HepG2 (cell line): ENCODE measurements around the gene SUPT4H1. TPM values are rescaled to one million over a fixed set of nuclear protein-coding genes. Genes with fewer than 3 reads are reported as not detected.

Source experiments
- ATAC-seq: fragments of 200-7000 bp; cut with Tn5 transposase; 3 replicates; pipeline ENCODE4 v1.9.1; 2020; ENCODE audit warnings: mild to moderate bottlenecking, moderate library complexity
- BruUV-seq: library from RNA; stranded (reverse); fragments of 400-500 nt; replicated peaks from 2 replicates; lab custom pipeline; 2021; lab: Mats Ljungman, UMichigan
- CTCF ChIA-PET: fragments of 300-600 bp; formaldehyde crosslinking; extraction: SDS; loops from one replicate; lab custom pipeline; 2021; ENCODE audit warnings: low total read pairs, inconsistent platforms, low intra/inter-chr PET ratio; lab: Yijun Ruan, JAX
- POLR2A ChIA-PET: fragments of 350-600 bp; sonication (Branson Sonifier 250); formaldehyde crosslinking; loops from one replicate; lab custom pipeline; 2020; ENCODE audit warnings: antibody characterized with exemption, inconsistent platforms; lab: Yijun Ruan, JAX
- DNase-seq: peaks from one replicate; pipeline ENCODE4 v3.0.0-alpha.2; 2015; ENCODE audit warnings: low spot score
- FAIRE-seq: peaks from 3 replicates; lab custom pipeline; 2011; peaks lifted over from hg19 to GRCh38; lab: Jason Lieb, UNC
- H2AFZ ChIP-seq: one replicate; pipeline ENCODE4 v1.6.1; 2011; ENCODE audit warnings: low read length, inconsistent platforms
- H3K27ac ChIP-seq: fragments of 300-600 bp; 3 replicates; pipeline ENCODE4 v1.8.0; 2011; ENCODE audit warnings: mixed run types, mild to moderate bottlenecking, mixed read lengths, low read length, inconsistent platforms; ENCODE audit not compliant: insufficient read depth; ENCODE audit errors: extremely low read length
- H3K27me3 ChIP-seq, 2 experiments: fragments of 200-600 bp in 1 of 2; 2 replicates in 1 of 2; 3 replicates in 1 of 2; pipeline versions ENCODE4 v1.6.0 to v1.8.0; 2011; ENCODE audit warnings: low read length in 2 of 2, mild to moderate bottlenecking in 2 of 2, moderate library complexity in 2 of 2, inconsistent platforms in 1 of 2; ENCODE audit not compliant: insufficient read depth in 2 of 2, control insufficient read depth in 1 of 2
- H3K36me3 ChIP-seq, 2 experiments: fragments of 200-600 bp in 1 of 2; replicated peaks in 1 of 2; 2 replicates in 1 of 2; 3 replicates in 1 of 2; pipeline versions ENCODE4 v1.5.1 to v1.8.0; 2011; ENCODE audit warnings: low read length in 2 of 2, inconsistent platforms in 1 of 2; ENCODE audit not compliant: insufficient read depth in 2 of 2, control insufficient read depth in 1 of 2
- H3K4me1 ChIP-seq: 2 replicates; pipeline ENCODE4 v1.5.1; 2012; ENCODE audit warnings: low read length, inconsistent platforms; ENCODE audit not compliant: insufficient read depth
- H3K4me2 ChIP-seq: 2 replicates; pipeline ENCODE4 v1.6.0; 2011; ENCODE audit warnings: low read depth, low read length, inconsistent platforms
- H3K4me3 ChIP-seq, 3 experiments: fragments of 200-600 bp in 1 of 3; sonication (generic), shearing (Covaris generic) in 1 of 3; replicated peaks in 1 of 3; 2 replicates each; pipeline ENCODE4 v1.5.1; 2011 to 2016; ENCODE audit warnings: low read length in 3 of 3, inconsistent platforms in 2 of 3, low read depth in 2 of 3, mild to moderate bottlenecking in 2 of 3, control low read depth in 1 of 3, mixed read lengths in 1 of 3; ENCODE audit not compliant: insufficient read depth in 1 of 3
- H3K79me2 ChIP-seq: one replicate; pipeline ENCODE4 v1.6.1; 2011; ENCODE audit warnings: low read length, inconsistent platforms; ENCODE audit not compliant: insufficient read depth
- H3K9ac ChIP-seq: 2 replicates; pipeline ENCODE4 v1.6.0; 2011; ENCODE audit warnings: mild to moderate bottlenecking, low read depth, low read length, inconsistent platforms; ENCODE audit not compliant: insufficient read depth
- H3K9me3 ChIP-seq: 2 replicates; pipeline ENCODE4 v1.5.1; 2012; ENCODE audit warnings: mild to moderate bottlenecking, low read length
- H4K20me1 ChIP-seq: 2 replicates; pipeline ENCODE4 v1.6.0; 2011; ENCODE audit warnings: inconsistent platforms, mild to moderate bottlenecking, low read length, moderate library complexity; ENCODE audit not compliant: insufficient read depth
- BHLHE40 ChIP-seq: IDR thresholded peaks from 2 replicates; pipeline ENCODE4 v1.6.1; 2011; ENCODE audit warnings: low read length, improper control_type of control experiment
- ERF ChIP-seq: IDR thresholded peaks from 2 replicates; pipeline ENCODE4 v1.6.1; 2018; ENCODE audit warnings: missing biosample characterization, missing genetic modification reagents
- GMEB1 ChIP-seq: sonication (generic); formaldehyde crosslinking; IDR thresholded peaks from 2 replicates; pipeline ENCODE4 v1.5.1; 2020; ENCODE audit warnings: missing genetic modification reagents, mild to moderate bottlenecking, borderline replicate concordance
- MZF1 ChIP-seq: sonication (generic); formaldehyde crosslinking; IDR thresholded peaks from 2 replicates; pipeline ENCODE4 v1.8.1; 2023; ENCODE audit warnings: mild to moderate bottlenecking, missing genetic modification reagents, borderline replicate concordance
- POLR2AphosphoS2 ChIP-seq: IDR thresholded peaks from 2 replicates; pipeline ENCODE4 v1.6.1; 2011; ENCODE audit warnings: low read depth, low read length, improper control_type of control experiment
- POLR2AphosphoS5 ChIP-seq: IDR thresholded peaks from 2 replicates; pipeline ENCODE4 v1.6.1; 2012; ENCODE audit warnings: low read depth, low read length
- RELA ChIP-seq: sonication (generic); formaldehyde crosslinking; IDR thresholded peaks from 2 replicates; pipeline ENCODE4 v1.4.0; 2020; ENCODE audit warnings: missing genetic modification reagents
- STAT5B ChIP-seq: sonication (generic); formaldehyde crosslinking; IDR thresholded peaks from 2 replicates; pipeline ENCODE4 v1.4.0; 2020; ENCODE audit warnings: missing genetic modification reagents
- TBX3 ChIP-seq: fragments of 450-650 bp; IDR thresholded peaks from 2 replicates; pipeline ENCODE4 v1.6.1; 2017; ENCODE audit warnings: antibody characterized with exemption, mild to moderate bottlenecking, inconsistent platforms, borderline replicate concordance
- TEF ChIP-seq: sonication (generic); formaldehyde crosslinking; IDR thresholded peaks from 2 replicates; pipeline ENCODE4 v1.5.0; 2020; ENCODE audit warnings: missing genetic modification reagents
- ZBTB38 ChIP-seq: sonication (generic); formaldehyde crosslinking; IDR thresholded peaks from 2 replicates; pipeline ENCODE4 v1.5.1; 2020; ENCODE audit warnings: mild to moderate bottlenecking, missing genetic modification reagents
- ZFP1 ChIP-seq: IDR thresholded peaks from 2 replicates; pipeline ENCODE4 v1.6.1; 2016
- ZNF337 ChIP-seq: sonication (generic); formaldehyde crosslinking; IDR thresholded peaks from 2 replicates; pipeline ENCODE4 v1.5.1; 2020; ENCODE audit warnings: missing genetic modification reagents, low read depth, mild to moderate bottlenecking, borderline replicate concordance
- ZNF672 ChIP-seq: sonication (generic); formaldehyde crosslinking; IDR thresholded peaks from 2 replicates; pipeline ENCODE4 v1.8.1; 2022; ENCODE audit warnings: missing genetic modification reagents
- ZNF773 ChIP-seq: sonication (generic); formaldehyde crosslinking; IDR thresholded peaks from 2 replicates; pipeline ENCODE4 v1.4.0; 2020; ENCODE audit warnings: missing genetic modification reagents, borderline replicate concordance
- ZSCAN21 ChIP-seq: sonication (generic); formaldehyde crosslinking; IDR thresholded peaks from 2 replicates; pipeline ENCODE4 v1.8.0; 2022; ENCODE audit warnings: mild to moderate bottlenecking, missing genetic modification reagents, moderate library complexity, borderline replicate concordance
- WGBS: methylation state at CpG from one replicate; pipeline ENCODE4 v1.1.6; 2017; ENCODE audit warnings: low lambda C conversion rate; 5-methylcytosine and 5-hydroxymethylcytosine counted together
- in situ Hi-C: cut with HindIII; loops from 2 replicates; pipeline ENCODE4 v1.10.0; 2017; ENCODE audit warnings: low pct_unique_long_range_greater_than_20kb; ENCODE audit not compliant: extremely low pct_ligation_motif_present
- intact Hi-C: fragments of 100-400 bp; cut with micrococcal nuclease; formaldehyde crosslinking; loops from one replicate; pipeline ENCODE4 v1.10.0; 2022; ENCODE audit not compliant: unreplicated experiment
- polyA plus RNA-seq, 8 experiments: library from polyadenylated mRNA; depleted of rRNA in 3 of 8; stranded (reverse) in 7 of 8; unstranded in 1 of 8; fragments of >200 nt; fragmentation: Illumina TruSeq in 4 of 8; extraction: Trizol in 4 of 8; gene quantifications; 2 replicates each; pipeline versions ENCODE4 v1.2.1 to v1.2.3, GENCODE V29; 2011 to 2016; ENCODE audit warnings: low read depth in 4 of 8, missing spikeins in 1 of 8, mixed read lengths in 1 of 8; ENCODE audit not compliant: insufficient read depth in 1 of 8
- total RNA-seq, 5 experiments: library from RNA; depleted of rRNA; stranded (reverse); fragments of >200 nt; fragmentation: Illumina TruSeq; extraction: Trizol; gene quantifications; 2 replicates each; pipeline ENCODE4 v1.2.3, GENCODE V29; 2016; ENCODE audit warnings: low read depth in 1 of 5
- TF ChIP-seq, protein P1 (sequence below): IDR thresholded peaks from 2 replicates; pipeline ENCODE4 v1.4.0; 2020; ENCODE audit warnings: mild to moderate bottlenecking, missing genetic modification reagents
- TF ChIP-seq, protein P2 (sequence below): sonication (generic); formaldehyde crosslinking; IDR thresholded peaks from 2 replicates; pipeline ENCODE4 v1.4.0; 2020; ENCODE audit warnings: missing genetic modification reagents

Gene SUPT4H1
- total and polyA plus RNA-seq, 2 of the 13 experiments (the other 11 are each of a cell fraction or from before 2014, with no cell fraction given): 155 to 244 TPM

- ChIA-PET POLR2A (interaction anchor here (0.9 to 1.6 kb wide), 4 partner anchors 9 to 109 kb away, joined by 3 to 4 read pairs (median 3); partner anchors contain the start of gene RNF43), CTCF (interaction anchor here (2.2 to 2.4 kb wide), 2 partner anchors 9 to 139 kb away, joined by 9 to 24 read pairs; no protein-coding TSS in a partner anchor)
- Histone ChIP-seq H3K9ac (no peak overlapping the region), H3K4me1 (peaks cover 18% of the 10 kb centered on the region), H3K27me3 (peaks cover 30 to 91% of the 10 kb centered on the region in 2 experiments; a peak in 4 of 5 replicates), H3K27ac (no peak overlapping the region), H3K79me2 (no peaks in the 10 kb centered on the region), H3K4me2 (peak overlapping the region; percentile 56), H3K4me3 (peak overlapping the region in 1 of 3 experiments; percentile 44; a peak in 1 of 6 replicates), H4K20me1 (no peaks in the 10 kb centered on the region), H3K9me3 (no peaks in the 10 kb centered on the region), H3K36me3 (no peaks in the 10 kb centered on the region), H2AFZ (no peak overlapping the region)
- in situ Hi-C loops (loop anchor here (5.0 kb wide), 1 partner anchor 139 kb away; no protein-coding TSS in a partner anchor), intact Hi-C loops (loop anchor here (2.0 kb wide), 1 partner anchor 138 kb away; no protein-coding TSS in a partner anchor)
- WGBS: 22% methylated on average over 24 of the region's 32 CpGs
- BruUV-seq: no TSS peak
- FAIRE-seq (peak; percentile 28), ATAC-seq (peak; percentile 88), DNase-seq (peak; percentile 39)
- TF ChIP-seq ZSCAN21: peak; percentile 49; the same call in 1 of the 2 replicates
- TF ChIP-seq, protein P1, sequence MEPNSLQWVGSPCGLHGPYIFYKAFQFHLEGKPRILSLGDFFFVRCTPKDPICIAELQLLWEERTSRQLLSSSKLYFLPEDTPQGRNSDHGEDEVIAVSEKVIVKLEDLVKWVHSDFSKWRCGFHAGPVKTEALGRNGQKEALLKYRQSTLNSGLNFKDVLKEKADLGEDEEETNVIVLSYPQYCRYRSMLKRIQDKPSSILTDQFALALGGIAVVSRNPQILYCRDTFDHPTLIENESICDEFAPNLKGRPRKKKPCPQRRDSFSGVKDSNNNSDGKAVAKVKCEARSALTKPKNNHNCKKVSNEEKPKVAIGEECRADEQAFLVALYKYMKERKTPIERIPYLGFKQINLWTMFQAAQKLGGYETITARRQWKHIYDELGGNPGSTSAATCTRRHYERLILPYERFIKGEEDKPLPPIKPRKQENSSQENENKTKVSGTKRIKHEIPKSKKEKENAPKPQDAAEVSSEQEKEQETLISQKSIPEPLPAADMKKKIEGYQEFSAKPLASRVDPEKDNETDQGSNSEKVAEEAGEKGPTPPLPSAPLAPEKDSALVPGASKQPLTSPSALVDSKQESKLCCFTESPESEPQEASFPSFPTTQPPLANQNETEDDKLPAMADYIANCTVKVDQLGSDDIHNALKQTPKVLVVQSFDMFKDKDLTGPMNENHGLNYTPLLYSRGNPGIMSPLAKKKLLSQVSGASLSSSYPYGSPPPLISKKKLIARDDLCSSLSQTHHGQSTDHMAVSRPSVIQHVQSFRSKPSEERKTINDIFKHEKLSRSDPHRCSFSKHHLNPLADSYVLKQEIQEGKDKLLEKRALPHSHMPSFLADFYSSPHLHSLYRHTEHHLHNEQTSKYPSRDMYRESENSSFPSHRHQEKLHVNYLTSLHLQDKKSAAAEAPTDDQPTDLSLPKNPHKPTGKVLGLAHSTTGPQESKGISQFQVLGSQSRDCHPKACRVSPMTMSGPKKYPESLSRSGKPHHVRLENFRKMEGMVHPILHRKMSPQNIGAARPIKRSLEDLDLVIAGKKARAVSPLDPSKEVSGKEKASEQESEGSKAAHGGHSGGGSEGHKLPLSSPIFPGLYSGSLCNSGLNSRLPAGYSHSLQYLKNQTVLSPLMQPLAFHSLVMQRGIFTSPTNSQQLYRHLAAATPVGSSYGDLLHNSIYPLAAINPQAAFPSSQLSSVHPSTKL (CRISPR knock-in tag): peak; percentile 40; the same call in 1 of the 2 replicates
- TF ChIP-seq TEF: no peak
- TF ChIP-seq TBX3: no peak
- TF ChIP-seq POLR2AphosphoS2: no peak
- no peak for TF ChIP-seq POLR2AphosphoS5
- no peak for TF ChIP-seq ZFP1 (CRISPR knock-in tag)
- TF ChIP-seq, protein P2, sequence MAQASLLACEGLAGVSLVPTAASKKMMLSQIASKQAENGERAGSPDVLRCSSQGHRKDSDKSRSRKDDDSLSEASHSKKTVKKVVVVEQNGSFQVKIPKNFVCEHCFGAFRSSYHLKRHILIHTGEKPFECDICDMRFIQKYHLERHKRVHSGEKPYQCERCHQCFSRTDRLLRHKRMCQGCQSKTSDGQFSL (CRISPR knock-in tag): no peak
- no peak for TF ChIP-seq GMEB1
- TF ChIP-seq ZBTB38 (CRISPR knock-in tag): no peak
- no peak for TF ChIP-seq STAT5B
- TF ChIP-seq BHLHE40: no peak
- no peak for TF ChIP-seq ZNF672 (CRISPR knock-in tag)
- no peak for TF ChIP-seq ZNF773 (CRISPR knock-in tag)
- no peak for TF ChIP-seq MZF1
- TF ChIP-seq ZNF337 (CRISPR knock-in tag): no peak
- TF ChIP-seq ERF (CRISPR knock-in tag): peak; percentile 64
- no peak for TF ChIP-seq RELA (CRISPR knock-in tag)
Measured at GRCh38 chr17:58308173-58308984, 43.6 kb downstream of the SUPT4H1 start.
